HG03432 (cell line): Measurements from ENCODE around the gene MED15.
"Not testable (repeated sequence)": the region's sequence is repeated elsewhere in the genome, so short reads cannot be mapped to it uniquely, and the experiment has no call there.

Source experiments
- ATAC-seq: cut with Tn5 transposase; IDR thresholded peaks from one replicate; pipeline ENCODE4 v1.9.1; 2021; ENCODE audit warnings: mild to moderate bottlenecking, moderate library complexity; ENCODE audit not compliant: unreplicated experiment

MED15 gene

DNA sequence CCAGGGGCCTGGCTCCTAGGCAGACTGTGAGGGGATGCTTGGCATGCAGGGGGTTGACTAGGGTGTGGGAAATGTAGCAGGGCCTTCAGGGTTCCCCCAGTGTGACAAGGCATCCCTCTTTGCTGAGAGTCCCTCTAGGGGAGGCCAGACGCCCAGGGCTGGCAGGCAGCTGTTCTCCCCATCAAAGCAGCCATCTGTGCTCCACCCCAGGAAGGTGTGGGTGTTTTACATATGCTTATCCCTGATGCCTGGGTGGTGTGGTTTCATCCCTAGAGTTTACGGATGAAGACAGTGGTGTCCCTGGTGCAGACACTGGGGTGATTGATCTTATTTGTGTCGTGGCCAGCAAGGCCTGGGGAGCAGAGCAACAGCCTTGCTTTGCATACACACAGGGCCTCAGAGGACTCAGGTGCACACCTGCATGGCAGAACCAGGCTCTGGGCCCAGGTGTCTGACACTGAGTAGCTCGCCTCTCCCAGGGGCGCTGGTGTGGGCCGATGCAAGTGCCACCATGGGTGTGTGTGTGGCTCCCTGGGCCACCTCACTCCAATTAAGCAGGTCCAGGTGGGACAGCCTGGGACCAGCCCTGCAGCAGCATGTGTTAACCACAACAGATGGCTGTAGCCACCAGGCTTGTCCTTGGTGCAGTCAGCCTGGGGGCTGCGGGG, 74.2 kb downstream of the MED15 start:
- no peak for ATAC-seq

DNA sequence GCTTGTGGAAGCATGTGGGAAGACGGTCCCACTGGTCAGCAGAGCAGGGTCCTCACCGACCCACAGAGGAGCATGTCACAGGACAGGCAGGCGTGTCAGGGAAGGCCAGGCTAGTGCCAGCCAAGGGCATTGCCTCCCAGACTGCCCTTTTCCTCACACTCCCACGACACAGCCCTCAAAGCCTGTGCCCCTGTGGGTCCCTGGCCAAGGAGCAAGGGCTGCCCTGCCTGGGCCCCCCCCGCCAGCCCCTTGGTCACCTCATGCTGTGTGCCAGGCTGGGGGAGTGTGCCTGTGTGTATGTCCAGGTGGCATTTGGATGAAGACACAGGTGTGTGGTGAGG, 74.7 kb downstream of the MED15 start:
- ATAC-seq = no peak

DNA sequence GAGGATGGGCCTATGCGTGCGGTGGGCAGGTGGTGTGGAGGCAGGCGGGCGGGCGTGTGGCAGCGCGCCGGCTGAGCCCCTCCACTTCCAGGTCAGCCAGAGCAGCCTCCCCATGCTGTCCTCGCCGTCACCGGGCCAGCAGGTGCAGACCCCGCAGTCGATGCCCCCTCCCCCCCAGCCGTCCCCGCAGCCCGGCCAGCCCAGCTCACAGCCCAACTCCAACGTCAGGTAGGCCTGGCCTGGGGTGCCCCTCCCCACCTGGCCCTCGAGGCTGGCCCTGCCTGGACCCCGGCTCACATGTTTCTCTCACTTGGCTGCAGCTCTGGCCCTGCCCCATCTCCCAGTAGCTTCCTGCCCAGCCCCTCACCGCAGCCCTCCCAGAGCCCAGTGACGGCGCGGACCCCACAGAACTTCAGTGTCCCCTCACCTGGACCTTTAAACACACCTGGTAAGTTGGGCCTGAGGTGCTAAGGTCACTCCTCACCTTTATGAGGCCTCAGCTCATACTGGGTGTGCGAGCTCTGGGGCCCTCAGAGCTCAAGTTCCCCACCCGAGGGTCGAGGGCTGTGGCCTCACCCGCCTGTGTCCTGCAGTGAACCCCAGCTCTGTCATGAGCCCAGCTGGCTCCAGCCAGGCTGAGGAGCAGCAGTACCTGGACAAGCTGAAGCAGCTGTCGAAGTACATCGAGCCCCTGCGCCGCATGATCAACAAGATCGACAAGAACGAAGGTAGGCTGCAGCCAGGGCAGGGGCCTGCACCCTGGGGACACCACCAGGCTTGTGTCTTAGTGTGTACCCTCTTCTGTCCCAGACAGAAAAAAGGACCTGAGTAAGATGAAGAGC, 75.3 kb downstream of the MED15 start:
- no peak for ATAC-seq

DNA sequence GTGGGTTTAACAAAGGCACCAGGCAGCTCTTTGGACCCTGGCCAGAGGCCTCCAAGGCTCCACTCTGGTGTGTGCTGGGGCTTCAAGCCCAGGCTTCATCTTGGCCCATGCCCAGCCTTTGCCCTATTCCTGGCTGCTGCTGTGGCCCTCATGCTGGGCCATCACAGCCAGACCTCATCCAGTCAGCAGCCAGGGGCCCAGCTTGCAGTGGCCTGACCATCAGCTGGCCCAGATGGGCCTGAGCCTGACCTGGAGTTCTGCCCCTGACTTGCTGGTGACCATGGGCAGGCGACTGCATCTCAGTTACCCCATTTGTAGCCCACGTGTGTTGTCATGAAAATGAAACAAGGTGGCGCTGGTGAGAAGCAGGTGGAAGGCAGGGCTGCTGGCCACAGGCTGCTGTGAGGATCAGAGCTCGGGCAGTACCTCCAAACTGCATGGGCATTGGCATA, 76.1 kb downstream of the MED15 start:
- ATAC-seq = no peak

DNA sequence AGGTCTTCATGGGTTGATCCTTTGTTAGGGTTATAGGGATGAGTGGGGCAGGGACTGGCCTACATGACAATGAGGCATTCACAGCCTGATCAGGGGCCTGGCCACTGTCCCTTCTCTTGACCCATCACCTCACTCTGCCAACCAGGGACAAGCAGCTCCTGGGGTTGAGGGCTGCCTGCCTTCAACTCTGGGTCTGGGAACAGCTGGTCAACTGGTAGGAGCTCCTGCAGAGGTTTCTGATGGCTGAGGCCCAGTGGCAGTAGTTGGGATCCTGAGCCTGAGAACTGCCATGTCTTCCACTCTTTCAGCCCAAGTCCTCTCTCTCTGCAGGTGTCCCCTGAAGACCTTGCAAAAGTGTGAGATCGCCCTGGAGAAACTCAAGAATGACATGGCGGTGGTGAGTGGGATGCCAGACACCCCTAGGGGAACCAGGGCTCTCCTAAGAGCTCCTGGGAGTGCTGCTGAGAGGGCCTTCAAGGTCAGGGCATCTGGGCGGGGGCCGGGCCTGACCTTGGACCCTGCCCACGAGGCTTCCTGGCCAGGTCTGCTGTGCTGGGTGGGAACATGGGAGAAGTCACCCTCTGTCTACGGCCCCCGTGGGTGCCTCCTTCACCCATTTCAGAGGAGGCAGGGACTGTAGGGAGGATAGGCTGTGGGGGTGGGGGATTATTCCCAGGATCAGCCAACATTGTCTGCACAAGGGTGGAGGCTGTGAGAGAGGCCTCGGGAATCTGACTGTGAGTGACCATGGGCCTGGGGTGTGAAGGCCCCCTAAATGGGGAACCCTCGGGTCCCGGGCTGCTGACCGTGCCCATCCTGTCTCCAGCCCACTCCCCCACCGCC, 76.8 kb downstream of the MED15 start:
- no peak for ATAC-seq

DNA sequence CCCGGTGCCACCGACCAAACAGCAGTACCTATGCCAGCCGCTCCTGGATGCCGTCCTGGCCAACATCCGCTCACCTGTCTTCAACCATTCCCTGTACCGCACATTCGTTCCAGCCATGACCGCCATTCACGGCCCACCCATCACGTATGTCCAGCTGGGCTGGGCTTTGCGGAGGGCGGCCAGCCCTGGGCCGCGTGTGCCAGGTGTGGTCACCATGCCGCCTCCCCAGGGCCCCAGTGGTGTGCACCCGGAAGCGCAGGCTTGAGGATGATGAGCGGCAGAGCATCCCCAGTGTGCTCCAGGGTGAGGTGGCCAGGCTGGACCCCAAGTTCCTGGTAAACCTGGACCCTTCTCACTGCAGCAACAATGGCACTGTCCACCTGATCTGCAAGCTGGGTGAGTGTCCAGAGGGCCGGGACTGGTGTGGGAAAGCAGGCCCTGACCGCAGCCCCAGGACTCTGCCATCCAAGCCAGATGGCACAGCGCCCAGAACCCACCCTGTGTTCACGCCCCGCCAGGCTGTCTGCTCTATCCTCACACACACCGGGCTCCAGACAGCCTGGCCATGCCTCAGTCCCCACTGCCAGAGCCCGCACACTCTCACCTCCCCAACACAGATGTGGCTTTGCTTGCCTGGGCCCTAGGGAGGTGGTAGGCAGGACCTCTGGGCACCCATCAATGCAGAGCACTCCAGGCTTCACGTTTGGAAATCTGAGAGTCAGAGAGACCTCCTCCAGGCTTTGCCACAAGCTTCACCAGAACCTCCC, 77.6 kb downstream of the MED15 start:
- ATAC-seq = no peak

DNA sequence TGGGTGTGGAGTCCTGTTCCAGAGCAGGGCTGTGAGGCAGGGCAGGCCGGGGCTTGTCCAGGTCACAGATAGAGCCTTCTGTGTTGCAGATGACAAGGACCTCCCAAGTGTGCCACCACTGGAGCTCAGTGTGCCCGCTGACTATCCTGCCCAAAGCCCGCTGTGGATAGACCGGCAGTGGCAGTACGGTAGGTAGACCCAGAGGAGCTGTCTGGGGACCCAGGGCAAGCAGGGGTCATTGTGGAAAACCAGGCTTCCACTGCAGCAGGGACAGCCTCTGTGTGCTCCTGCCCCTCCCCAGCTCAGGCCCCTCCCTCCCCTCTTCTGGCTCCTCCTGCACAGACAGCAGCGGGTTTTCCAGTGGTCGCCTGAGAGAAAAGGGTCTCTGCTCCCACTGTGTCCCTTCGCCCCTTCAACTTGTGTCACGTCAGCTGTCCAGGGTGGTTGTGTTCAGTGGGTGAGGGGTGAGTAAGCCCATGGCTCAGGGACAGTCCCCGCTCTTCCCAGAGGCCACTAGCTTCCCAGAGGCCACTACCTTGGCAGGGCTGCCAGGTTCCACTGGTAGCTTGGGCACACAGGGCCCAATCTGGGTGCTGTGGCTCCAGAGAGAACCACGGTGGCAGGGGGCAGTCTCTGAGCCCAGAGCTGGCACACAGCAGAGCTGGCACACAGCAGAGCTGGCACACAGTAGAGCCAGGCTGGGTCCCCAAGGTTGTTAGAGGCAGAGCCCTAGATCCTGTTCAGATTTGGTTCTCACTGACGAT, 78.4 kb downstream of the MED15 start:
- ATAC-seq = no peak

DNA sequence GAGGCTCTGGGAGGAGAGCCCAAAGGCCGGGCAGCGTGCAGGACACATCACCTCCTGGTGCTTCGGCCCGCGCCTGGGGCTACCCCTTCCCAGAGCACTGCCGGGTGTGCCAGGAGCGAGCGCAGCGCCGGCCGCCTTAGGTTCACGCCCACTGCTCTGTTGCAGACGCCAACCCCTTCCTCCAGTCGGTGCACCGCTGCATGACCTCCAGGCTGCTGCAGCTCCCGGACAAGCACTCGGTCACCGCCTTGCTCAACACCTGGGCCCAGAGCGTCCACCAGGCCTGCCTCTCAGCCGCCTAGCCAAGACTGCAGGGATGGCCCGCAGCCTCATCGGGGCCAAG, 79.0 kb downstream of the MED15 start:
- ATAC-seq = no peak

DNA sequence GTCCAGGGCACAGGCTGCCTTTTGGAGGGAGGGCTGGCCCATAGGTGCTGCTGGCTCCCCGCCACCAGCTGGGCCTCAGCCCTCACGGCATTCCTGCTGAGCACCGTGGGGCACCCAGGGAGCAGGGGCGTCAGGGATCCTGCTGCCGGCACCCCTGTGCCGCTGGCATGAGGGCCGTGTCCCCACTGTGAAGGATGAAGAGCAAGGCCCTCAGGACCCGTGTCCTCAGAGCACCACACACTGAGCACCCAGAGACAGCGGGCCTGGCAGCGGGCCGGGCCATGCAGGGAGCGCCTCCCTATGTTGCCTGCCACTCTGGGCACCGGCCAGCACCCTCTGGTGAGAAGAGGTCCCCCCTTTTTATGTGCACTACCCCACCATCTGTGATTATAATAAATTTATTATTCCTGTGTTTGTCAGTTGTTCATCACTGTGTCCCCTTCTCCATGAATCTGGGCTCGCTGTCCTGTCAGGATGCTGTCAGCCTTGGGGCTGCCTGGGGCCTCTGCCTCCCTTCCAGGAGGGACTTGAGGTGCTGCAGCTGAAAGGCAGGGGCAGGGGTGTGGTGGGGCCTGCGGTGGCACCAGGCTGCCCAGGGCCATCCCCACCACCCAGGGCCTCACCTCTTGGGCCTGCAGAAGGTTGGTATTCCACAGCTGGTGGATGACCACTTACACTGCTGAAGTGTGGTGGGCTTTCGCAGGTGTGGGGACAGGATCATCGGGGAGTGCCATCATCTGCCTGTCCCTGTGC, 80.0 kb downstream of the MED15 start:
- ATAC-seq = no peak

DNA sequence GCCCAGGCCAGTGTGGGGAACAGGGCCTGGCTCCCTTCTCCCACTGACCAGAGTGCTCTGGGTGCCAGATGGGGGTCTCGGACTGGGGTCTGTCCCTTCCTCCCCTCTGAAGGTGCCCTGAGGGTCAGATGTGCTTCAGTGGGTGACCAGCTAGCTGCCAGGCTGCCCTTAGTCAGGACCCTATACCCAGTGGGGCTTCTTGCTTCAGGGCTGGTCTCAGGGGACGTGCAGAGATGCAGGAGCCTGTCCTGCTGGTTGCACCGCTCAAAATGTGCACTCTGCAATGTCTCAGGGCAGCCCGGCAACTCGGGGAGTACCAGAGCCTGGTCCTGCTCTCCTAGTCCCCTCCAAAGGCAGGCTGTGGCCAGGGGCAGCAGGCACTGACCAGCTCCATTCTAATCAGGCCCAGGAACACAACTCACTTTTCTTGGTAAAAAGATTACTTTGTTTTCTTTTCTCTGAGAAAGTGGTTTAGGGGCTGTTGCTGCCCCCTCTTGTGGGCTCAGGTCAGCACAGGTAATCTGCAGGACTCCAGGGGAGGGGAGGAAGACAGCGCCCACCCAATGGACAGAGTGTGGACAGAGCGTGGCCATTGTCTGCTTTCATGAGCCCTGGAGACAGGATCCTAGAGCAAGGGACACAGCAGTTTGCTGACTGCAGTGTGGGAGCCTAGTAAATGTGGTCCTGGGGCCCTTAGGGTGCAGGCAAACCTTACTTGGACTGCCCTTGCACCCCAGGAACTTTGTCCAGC, 80.9 kb downstream of the MED15 start:
- ATAC-seq = no peak

DNA sequence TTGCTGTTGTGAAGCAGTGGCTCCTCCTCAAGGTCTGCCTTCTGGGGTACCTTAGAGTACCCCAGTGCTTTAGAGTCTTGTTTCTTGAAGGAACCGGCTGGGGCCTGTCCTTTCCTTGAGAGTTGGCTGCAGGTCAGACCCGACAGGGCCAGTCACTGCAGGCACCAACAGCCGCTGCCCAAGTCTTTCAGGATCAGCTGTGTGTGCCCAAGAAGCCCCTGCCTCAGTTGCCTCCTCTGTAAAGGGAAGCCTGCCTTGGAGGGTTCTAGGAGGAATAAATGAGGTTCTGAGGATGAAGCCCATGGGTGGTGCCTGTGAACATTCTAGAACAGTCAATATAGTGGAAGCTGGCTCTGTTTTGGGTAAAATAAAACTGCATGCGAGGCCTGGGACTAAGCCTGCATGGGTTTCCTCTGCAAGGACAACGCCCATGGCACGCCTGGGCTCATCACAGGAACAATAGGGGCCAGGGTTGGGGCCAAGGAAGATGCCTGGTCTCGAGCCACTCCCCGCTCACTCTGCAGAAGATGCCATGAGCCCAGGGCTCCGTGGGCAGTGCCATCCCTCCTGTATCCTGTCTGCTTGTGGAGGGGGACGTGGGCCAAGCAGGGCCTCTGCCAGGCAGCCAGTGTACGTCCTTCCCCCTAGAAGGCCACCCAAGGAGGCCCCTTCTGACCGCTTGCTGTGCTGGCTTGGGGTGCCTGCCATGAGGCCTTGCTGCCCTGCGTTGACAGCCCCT, 81.6 kb downstream of the MED15 start:
- ATAC-seq = no peak

DNA sequence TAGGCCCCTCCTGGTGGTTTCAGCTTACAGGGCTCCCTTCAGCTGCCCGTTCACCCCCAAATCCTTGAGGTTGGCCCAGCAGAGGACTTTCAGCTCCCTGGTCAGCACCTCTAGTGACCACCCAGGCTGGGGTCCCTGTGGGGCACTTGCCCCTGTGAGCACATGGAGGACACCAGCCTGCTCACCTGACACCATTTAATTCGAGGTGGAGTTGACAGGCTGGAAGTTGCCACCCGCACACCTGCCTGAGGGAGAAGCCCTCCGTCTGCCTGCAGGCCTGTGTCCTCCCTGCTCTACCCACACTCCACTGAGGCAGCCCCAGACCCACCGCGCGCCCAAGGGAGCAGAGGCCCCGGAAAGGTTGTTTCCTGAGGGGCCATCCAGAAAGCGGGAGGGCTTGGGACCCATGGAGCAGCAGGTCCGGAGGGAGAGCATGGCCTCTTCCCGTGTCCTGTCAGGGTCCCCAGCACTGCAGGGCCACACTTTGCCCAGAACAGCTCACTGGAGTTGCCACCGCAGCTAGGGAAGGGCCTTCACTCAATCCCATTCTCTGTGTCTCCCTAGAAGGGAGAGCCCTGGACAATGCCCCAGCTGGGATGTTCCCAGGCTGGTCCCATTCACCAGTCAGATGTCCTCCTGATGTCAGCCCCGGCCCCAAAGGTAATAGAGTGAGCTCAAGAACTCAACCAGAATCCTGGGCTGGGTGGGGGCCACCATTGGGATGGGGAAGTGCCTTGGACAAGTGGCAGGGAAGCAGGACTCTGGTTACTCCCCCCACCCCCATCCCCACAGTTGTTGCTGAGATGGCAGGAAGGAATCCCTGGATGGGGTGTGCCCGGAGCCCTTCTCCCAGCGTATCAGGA, 82.4 kb downstream of the MED15 start:
- no peak for ATAC-seq

DNA sequence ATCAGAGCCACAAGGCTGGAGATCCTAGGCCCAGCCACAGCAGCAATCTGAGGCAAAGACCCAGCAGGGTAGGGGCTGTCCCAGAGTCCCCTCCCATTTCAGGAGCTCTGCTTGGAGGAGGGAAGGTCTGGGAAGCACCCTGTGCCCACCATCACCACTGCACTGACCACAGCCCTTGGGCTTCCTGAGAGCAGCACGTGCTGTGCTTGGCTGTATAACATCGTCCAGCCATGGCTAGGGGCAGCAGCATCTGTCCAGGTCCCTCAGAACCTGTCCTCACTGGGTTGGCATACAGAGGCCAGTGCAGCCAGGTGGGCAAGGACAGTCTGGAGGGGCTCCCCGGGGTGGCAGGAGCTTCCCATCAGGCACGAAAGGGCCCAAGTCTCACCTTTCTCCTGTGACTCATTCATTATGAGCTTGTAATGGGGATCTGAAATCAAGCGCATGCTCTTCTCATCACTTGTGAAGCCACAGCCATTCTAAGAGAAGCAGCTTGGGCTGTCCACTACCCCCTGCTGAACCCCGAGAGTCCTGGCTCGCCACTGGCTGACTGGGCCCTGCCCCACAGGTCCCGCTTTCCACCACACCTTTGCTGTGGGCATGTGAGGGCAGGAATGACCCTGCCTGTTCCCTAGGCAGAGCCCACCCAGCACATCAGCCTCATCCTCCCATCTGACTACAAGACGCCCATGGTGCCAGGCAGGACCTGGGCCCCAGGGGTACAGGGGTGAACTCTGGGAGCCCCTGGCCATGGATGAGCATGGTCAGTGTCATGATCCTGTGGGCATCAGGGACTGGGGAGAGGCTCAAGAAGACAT, 83.3 kb downstream of the MED15 start:
- no peak for ATAC-seq

DNA sequence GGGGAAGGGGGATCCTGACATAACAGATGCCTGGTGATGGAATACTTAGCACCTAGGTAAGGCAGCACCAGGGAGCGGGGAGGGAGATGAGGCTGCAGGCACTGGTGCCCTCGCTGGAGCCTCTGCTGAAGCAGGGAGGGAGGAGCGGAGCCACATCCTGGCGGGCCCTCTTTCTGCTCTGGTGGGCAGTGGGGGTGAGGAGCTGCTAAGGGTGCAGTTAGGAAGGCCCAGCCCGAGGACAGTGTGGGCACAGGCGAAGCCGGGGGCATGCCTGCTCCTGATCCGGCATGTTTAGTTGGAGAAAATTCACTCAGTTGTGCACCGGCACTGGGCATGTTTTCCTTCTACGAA, 83.9 kb downstream of the MED15 start:
- no peak for ATAC-seq

DNA sequence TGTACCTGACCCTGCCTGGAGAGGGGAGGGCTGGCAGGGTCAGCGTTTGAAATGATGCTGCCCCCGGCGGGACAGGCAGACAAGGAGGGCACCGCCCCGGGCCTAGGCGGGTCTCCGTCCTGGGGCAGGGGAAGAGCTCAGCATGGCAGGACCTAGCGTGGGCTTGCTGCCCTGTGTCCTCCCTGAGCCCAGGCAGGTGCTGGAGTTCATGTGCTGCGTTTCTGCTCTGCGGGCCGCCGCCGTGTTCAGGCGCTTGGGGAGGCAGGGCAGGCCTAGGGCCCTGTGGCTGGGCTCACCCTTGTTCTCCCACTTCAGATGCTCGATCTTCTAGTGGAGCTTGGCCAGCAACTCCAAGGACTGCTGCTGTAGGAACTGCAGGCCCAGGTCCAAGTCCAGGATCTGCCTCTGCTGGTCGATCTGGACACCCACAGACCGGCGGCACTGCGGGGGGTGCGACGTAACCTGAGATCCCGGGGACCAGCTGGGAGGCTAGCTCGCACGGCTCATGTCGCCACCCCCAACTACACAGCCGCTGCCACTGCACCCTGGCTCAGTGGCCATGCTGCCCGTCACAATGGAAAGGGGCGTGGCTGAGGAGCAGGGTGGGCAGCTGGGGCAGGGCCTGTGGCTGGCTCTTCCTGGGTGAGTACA, 84.4 kb downstream of the MED15 start:
- ATAC-seq = no peak

DNA sequence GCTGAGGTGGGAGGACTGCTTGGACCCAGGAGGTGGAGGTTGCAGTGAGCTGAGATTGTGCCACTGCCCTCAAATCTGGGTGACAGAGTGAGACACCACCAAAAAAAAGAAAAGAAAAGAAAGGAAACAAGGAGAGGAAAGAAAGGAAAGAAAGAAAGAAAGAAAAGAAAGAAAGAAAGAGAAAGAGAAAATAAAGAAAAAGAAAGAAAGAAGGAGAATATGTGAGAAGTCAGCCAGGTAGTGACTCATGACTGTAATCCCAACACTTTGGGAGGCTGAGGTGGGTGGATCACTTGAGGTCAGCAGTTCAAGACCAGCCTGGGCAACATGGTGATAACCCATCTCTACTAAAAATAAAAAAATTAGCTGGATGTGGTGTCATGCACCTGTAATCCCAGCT, 86.6 kb downstream of the MED15 start:
- not testable (repeated sequence) for ATAC-seq
